CD4-positive, alpha-beta T cell treated with Interleukin-4 for 1 hour (primary cell): ENCODE data around the gene MN1.
"Not testable (repeated sequence)": the region's sequence is repeated elsewhere in the genome, so short reads cannot be mapped to it uniquely, and the experiment has no call there.

Experiments used
- DNase-seq, 2 donors: peaks; one replicate each; pipeline ENCODE4 v3.0.0-alpha.2; 2020 to 2022

Gene MN1

GRCh38 chr22:27755521-27756211 lies 45.9 kb downstream of the MN1 start:
- DNase-seq, result no peak

- DNase-seq, result no peak
These were observed 46.6 kb downstream of the MN1 start for GRCh38 chr22:27754888-27755480.

- DNase-seq, result no peak
These were observed 47.2 kb downstream of the MN1 start for GRCh38 chr22:27754247-27754887.

GRCh38 chr22:27752771-27753170 lies 48.8 kb downstream of the MN1 start:
- no peak for DNase-seq

GRCh38 chr22:27752141-27752540 lies 49.4 kb downstream of the MN1 start:
- no peak for DNase-seq

GRCh38 chr22:27751277-27752070 lies 50.1 kb downstream of the MN1 start:
- DNase-seq, result no peak

- DNase-seq, result no peak
These were observed 50.8 kb downstream of the MN1 start for GRCh38 chr22:27750584-27751265.

- DNase-seq, result no peak
These were observed 51.8 kb downstream of the MN1 start for GRCh38 chr22:27749597-27750225.

- DNase-seq, result no peak
These were observed 52.8 kb downstream of the MN1 start for GRCh38 chr22:27748751-27749191.

GRCh38 chr22:27748349-27748748 lies 53.2 kb downstream of the MN1 start:
- DNase-seq, result no peak

- DNase-seq, result no peak
These were observed 53.9 kb downstream of the MN1 start for GRCh38 chr22:27747396-27748221.

GRCh38 chr22:27746918-27747317 lies 54.6 kb downstream of the MN1 start:
- no peak for DNase-seq

- no peak for DNase-seq
These were observed 55.7 kb downstream of the MN1 start for GRCh38 chr22:27745809-27746208.

- no peak for DNase-seq
These were observed 56.4 kb downstream of the MN1 start for GRCh38 chr22:27745154-27745553.

GRCh38 chr22:27744078-27744477 lies 57.5 kb downstream of the MN1 start:
- DNase-seq, result not testable (repeated sequence)

- DNase-seq, result no peak
These were observed 61.3 kb downstream of the MN1 start for GRCh38 chr22:27740202-27740748.

GRCh38 chr22:27737521-27737920 lies 64.0 kb downstream of the MN1 start:
- DNase-seq, result no peak

- no peak for DNase-seq
These were observed 67.5 kb downstream of the MN1 start for GRCh38 chr22:27734066-27734465.

GRCh38 chr22:27732841-27733240 lies 68.7 kb downstream of the MN1 start:
- DNase-seq, result no peak

GRCh38 chr22:27732391-27732790 lies 69.2 kb downstream of the MN1 start:
- DNase-seq, result no peak

- no peak for DNase-seq
These were observed 69.9 kb downstream of the MN1 start for GRCh38 chr22:27731621-27732020.
